NCI-H524 treated with DMSO at 0.1 percent for 48 hours (cell line): ENCODE measurements around the gene GLYATL2.

Experiments used
- DNase-seq: peaks from one replicate; lab custom pipeline; 2025; lab: John Stamatoyannopoulos, UW

GLYATL2 gene, protein sequence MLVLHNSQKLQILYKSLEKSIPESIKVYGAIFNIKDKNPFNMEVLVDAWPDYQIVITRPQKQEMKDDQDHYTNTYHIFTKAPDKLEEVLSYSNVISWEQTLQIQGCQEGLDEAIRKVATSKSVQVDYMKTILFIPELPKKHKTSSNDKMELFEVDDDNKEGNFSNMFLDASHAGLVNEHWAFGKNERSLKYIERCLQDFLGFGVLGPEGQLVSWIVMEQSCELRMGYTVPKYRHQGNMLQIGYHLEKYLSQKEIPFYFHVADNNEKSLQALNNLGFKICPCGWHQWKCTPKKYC

DNA sequence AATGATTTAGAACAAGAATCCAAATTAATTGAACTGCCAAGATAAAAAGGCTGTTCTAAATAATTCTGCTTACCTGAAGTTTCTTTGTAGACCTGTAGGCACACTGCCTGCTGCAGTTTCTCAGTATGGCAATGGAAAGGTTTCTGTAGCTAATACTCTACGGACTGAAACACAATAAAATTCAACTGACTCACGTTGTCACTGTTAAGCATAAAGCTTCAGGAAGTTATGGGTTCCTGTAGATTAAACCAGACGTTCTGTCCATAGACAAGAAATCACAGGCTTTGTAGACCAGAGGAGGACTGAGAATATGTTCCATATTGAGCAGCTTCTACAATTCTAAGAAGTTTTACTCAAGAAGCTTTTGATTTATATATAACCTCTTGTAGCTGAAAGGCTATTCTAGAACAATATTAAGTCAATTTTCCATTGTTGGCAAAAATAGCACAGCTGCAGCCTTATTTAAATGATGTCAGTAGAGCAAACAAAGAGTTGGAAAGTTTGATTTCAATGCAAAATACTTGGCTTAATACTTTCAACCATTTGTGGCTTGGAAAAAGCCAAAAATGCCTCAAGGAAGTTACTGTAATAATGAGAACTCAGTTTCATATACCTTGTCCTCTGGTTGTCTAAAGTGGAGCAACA lies at the start of gene GLYATL2:
TSS of gene GLYATL2 (minus strand) at position 344 of the 645 bp plus-strand sequence. CDS start 5,092 bp downstream, outside the sequence.
- no peak for DNase-seq

DNA sequence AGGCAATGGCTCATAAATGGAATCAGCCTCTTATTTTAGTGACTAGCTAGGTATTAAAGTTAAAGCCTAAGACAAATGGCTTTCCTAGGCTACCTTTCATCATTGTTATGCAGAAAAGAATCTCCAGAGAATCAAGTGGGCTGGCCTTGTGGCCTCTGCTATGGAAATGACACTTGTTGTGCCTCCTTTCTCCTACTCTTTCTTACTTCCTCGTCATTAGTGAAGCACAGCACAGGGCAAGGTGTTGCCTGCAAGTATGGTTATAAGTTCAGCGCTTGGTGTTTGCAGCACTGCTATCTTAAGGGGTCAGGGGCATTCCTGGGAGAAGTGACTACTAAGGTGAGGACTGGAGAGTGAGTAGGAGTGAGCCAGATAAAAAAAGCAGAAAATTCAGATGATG lies 49.4 kb upstream of the GLYATL2 start:
- no peak for DNase-seq

DNA sequence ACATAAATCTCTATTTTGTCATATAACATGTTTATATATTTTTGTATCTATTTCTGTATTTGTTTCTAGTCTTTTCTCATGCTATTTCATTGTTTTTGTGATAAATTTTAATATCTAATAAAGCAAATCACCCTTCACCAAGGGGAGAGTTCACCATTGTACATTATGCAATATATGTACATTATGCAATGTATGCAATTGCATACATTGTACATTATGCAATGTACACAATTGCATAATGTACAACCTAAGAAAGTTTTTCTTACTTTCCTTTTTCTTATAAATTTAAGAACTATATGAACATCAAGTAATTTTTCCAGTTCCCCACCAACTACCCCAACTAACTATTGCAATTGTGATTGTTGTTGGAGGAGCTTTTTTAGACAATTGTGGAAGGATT lies 44.1 kb upstream of the GLYATL2 start:
- no peak for DNase-seq

DNA sequence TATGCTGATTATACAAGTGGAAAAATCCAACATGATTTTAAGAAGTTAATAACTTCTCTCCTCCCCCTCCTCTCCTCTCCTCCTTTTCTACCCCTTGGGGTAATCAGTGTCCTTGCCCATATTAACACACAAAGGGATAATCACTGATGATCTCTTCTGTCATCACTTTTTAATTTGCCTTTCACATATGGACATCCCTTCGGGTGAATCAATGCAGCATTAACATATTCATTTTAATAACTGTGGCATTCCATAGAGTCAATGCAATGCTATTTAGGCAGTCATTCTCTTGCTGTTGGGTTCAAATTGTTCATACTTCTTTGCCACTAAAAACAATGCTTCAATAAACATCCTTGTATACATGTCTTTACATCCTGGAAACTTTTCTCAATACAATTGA lies 42.9 kb upstream of the GLYATL2 start:
- no peak for DNase-seq

DNA sequence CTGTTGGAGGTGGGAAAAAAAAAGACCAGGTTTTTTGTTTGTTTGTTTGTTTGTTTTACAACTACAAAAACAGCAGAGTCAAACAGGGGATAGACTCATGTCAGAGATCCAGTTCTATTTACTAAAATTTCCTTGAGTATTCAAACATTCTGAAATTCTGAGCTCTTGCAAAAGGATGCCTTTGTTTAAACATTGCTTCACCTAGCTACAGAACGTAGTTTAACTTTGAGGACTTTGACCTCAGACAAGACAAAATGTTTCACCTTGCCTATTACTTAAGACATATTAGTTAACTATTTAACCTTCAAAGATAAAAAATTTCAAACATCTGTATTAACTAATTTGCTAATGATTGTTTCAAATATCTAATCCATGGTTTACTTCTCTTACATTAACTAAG lies 36.1 kb upstream of the GLYATL2 start:
- no peak for DNase-seq

DNA sequence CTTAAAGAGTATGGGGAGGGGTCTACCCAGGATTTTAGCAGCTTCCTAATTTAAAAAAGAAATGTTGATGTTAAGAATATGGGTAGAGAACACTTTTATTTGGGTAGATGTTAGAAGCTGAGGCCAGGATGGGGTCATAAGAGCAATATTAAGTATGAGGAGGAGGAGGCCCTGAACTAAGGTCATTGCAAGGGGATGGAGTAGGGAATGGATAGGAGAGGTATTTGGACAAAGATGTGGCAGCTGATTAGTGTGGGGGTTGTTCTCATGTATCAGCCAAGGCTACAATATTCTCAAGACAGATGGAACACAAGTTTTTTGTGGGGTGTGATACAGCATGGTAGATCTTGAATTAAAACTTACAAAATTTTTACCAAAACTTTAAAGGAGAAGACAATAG lies 35.7 kb upstream of the GLYATL2 start:
- no peak for DNase-seq

DNA sequence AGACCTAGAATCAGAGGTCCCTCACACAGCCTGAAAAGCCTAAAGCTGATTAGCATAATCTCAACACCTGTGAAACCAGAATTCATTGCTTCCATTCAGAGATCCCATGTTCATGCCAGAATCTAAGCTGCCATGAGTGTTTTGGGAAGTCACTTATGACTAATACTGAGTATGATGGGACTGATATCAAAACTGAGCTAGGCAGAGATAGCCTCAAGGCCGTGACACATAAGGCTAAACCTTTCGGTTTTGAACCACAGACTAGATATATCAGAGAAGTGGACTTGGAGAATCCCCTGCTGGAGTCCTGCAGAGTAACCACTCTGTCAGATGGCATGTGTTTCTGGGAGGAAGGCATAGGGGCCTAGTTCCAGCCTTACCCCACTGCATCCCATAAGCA lies 23.1 kb upstream of the GLYATL2 start:
- DNase-seq, result no peak

DNA sequence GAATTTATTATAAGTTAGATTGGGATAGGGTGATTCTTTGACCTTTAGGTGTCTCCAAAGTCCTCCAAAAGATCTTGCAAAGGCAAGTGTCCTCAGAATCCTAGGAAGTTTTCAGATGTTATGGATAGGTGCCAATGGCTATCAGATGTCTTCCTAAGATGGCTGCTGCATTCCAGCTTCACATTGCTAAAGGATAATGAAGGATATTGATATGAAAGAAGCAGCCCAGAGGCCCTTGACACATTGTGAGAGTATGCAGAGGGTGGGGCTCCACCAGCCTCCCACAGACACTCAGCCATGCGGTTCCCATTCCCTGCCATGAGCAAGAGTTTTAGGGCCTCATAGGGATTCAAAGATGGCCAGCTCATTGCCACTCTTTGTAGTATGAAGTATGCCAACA lies 22.3 kb upstream of the GLYATL2 start:
- DNase-seq, result no peak

DNA sequence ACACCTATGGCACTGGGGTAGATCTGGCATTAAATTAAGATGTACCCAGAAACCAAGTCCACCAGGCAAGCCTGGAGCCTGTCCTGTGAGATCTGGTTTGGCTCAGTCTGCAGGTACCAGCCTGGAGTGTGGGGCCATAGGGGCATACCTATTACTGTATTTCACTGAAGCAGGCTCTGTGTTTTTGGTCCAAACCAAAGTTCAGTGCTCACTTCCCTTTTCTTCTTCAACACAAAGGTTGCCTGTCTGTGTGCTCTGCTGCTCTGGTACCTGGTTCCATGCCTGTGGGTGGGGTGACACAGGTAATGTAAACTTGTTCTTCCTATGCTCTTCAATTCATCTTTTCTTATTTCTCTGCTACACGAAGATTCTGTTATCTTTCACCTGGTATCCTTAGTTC lies 19.8 kb upstream of the GLYATL2 start:
- DNase-seq, result no peak

DNA sequence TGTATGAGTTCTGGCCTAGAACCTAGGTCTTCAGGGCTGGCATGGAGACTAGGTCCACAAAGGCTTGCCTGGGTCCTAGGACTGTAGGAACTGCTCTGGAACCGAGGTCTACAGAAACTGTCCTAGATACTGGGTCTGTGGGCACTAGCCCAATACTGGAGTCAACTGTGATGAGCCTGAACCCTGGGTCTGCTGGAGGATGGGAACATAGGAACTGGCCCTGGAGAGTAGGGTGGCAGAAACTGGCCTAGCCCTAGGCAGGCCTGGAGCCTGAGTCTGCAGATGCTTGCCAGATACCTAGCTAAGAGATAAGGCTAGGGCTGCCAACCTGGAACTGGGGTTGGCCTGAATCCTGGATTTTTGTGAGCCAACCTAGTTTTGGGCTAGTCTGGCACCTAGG lies 19.2 kb upstream of the GLYATL2 start:
- no peak for DNase-seq

DNA sequence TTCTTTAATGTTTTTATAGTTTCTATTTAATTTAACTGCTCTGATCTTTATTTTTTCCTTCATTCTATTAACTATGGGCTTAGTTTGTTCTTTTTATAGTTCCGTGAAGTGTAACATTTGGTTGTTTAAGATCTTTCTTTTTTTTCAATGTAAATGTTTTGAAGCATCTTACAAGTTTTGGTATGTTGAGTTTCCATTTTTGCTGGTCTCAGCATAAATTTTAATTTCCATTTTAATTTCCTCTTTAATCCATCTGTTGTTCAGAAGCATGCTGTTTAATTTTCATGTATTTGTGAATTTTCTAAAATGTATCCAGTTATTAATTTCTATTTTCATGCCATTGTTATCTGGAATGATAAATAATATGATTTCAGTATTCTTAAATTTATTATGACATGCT lies 17.0 kb upstream of the GLYATL2 start:
- DNase-seq, result no peak

DNA sequence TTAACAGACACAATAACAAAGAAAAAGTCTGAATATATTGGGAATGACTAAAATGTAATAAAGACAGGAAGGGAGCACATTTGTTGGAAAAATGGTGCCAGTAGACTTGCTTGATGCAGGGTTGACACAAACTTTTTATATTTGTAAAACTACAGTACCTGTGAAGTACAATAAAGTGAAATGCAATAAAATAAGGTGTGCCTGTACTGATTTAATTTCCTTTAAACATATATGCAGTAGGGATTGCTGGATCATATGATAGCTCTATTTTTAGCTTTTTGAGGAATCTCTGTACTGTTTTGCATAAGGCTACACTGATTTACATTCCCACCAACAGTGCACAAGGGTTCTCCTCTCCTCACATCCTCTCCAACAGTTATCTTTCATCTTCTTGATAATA lies 12.3 kb upstream of the GLYATL2 start:
- no peak for DNase-seq

DNA sequence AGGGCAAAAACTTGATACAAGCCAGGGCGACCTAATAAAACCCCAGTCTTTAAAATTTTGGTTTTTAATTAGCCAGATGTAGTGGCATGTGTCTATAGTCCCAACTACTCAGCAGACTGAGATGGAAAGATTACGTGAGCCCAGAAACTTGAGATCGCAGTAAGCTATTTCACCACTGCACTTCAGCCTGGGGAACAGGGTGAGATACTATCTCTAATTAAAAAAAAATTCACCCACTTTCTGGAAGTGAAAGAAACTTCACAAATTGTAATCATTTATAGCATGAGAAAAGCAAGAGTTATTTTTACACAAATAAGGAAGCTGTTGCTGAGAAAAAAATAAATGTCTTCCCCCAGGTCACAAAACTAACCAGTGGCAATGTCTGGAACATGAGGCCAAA lies 882 bp upstream of the GLYATL2 start:
- DNase-seq, result no peak

DNA sequence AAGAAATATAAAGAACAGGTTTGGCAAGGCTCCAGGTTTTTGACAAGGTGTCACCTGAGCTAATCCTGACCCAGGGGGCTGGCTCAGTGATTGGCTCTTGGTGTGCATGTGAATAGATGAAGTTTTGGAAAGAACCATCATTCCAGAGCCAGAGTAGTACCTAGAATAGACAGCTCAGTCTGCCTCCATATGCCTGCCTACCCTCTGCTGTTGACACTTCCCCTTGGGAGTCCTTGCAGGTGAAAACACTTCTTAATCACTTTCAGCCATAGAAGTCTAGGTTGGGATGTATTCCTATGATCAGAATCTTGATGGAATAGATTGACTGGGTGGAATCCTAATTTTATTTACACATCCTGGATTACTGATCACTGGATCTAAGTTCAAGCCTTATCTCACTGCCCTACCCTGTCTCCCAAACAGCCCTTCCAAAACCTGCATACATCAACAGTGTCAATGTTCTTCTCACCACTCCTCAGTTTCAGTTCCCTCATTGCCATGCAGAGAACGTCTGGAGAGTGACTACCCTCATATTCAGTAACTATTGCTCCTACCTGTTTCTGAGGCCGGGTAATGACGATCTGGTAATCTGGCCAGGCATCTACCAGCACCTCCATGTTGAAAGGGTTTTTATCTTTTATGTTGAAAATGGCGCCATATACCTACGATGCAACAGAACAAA lies 6.7 kb downstream of the GLYATL2 start:
- DNase-seq, result no peak

DNA sequence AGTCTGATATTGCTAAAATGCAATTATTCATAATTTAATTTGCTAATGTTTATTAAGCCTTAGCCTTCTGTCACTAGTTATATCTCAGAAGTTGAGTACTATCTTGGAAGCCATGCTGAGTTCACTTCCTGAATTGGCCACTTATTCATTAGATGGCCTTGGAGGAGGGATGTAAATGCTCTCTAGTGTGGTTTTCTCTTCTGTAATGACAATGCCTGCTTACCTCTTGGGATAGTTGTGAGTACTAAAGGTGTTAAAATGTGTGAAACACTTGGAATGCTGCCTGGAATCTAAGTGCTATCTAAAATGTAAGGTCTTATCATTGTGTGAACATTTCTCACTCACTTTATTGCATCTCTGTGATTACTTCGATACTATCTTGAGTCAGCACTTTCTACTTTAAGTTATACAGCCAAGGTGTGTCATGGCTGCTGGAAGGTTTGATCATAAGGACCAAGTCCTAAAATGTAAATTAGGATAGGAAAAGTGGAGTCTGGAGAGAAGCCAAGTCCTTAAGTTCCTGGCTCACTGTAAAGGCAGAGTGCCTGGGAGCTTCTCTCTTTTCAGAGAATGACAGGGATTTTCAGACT lies 12.4 kb downstream of the GLYATL2 start:
- no peak for DNase-seq

DNA sequence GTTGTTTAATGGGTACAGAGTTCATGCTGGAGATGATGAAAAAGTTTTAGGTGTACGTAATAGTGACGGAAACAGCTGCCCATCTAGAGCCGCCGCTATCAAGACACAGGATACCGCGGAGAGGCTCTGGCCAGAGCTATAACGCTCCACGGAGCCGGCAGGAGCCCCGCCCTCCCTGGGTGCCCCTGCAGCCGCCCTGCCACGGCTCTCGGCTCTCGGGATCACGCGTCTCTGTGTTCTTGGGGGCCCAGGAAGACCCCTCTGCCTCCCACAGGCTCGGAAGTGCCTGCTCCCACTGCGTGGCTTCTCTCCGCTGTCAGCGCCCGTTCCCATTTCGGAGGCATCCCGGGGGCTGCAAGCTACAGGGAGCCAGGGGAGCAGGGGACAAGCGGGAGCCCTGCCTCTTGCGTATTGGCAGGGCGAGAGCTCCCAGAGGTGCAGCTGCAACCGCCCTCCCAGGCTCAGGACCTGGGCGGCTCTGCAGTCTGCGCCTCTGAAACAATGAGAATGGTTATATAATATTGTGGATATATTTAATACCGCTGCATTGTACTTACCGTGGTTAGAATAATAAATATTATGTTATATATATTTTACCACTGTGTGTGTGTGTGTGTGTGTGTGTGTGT lies 13.7 kb downstream of the GLYATL2 start:
- no peak for DNase-seq

DNA sequence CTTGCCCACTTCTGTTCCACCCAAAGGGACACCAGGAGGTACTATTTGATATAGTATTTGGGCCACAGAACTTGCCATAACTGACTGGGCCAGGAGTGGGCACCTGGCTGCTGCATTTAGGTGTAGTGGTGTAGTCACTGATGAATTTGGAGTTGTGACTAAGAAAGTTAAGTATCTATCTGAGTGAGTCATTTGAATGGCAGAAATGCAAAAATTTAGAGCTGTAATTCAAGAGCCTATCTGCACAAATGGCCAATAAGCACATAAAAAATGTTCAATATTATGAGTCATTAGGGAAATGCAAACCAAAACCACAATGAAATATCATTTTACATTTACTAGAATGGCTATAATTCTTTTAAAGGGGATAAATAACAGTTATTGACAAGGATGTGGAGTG lies 14.7 kb downstream of the GLYATL2 start:
- no peak for DNase-seq

DNA sequence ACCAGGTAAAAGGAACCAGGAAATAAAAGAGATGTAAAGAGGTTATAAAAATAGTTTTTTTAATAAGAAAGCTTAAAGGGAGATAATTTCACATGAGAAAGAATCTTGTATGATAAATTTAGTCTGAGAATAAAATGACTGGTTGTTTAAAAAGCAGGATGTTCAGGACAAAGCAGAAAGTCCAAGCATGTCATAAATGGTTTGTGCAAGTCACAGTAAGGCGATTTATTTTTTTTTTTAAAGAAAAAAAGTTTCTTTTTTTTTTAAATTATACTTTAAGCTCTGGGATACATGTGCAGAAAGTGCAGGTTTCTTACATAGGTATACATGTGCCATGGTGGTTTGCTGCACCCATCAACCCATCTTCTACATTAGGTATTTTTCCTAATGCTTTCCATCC lies 30.8 kb downstream of the GLYATL2 start:
- no peak for DNase-seq

DNA sequence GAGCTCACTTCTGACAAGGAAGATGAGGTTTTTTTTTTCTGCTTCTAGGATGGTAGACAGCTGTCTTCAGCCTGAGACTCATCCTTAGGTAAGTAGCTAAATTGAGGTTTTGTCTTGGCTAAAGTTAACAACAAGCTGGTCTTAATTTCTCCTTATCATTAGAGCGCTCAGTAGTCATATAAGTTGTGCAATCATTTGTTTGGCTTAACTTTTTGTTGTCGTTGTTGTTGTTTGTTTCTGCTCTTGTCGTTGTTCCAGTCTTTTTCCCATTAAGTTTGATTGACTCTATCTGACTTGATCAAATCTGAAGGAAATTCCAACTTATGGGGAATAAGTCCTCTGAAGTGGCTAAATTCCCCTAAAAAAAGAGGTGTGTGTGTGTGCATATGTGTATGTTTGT lies 33.0 kb downstream of the GLYATL2 start:
- DNase-seq, result no peak

DNA sequence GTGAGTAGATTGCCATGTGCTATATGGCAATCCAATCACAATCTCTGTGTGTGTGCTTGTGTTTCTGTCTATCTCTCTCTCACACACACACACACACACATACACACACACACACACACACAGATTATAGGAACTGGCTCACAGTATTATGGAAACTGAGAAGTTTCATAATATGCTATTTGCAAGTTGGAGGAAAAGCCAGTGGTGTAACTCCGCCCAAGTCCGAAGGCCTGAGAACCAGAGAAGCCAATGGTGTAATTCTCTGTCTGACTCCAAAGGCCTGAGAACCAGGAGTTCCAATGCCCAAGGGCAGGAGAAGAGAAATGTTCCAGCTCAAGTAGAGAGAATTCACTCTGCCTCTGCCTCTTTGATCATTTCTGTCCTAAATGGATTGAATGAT lies 37.2 kb downstream of the GLYATL2 start:
- DNase-seq, result no peak

DNA sequence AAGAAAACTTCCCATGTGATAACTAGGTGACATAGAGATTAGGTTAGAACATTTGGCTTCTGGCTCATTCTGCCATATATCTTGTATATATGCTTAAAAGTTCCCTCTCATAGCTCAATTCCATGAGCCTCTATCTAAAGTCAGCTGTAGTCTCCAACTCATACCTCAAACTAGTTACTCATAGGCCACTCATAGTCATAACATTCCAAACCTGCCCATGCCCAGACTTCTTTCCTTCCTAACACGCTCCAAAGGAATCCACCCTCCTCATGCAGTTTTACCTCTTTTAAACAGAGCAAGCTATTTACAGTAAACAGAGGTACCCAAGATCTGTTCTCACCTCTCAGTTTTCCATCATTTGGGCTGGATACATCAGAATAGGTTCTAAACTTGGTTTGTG lies 39.4 kb downstream of the GLYATL2 start:
- no peak for DNase-seq

DNA sequence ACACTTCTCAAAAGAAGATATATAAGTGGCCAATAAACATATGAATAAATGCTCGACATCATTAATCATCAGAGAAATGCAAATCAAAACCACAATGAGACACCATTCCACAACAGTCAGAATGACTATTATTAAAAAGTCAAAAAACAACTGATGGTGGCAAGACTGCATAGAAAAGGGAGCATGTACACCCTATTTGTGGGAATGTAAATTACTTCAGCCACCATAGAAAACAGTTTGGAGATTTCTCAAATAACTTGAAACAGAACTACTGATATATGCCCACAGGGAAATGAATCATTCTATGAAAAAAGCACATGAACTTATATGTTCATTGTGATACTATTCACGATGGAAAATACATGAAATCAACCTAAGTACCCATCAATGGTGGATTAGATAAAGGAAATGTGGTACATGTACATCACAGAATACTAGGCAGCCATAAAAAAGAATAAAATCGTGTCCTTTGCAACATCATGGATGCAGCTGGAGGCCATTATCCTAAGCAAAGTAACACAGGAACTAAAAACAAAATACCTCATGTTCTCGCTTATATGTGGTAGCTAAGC lies 42.4 kb downstream of the GLYATL2 start:
- no peak for DNase-seq
